ENCODE data around the gene KIF16B. TPM values are rescaled to one million over a fixed set of nuclear protein-coding genes. Genes with fewer than 3 reads are reported as not detected.

Gene KIF16B
- total and polyA plus RNA-seq, 2 of the 8 experiments (the other 6 are each of a cell fraction or from before 2014, with no cell fraction given): 3.0 to 9.2 TPM

GRCh38 chr20:16539280-16540021 lies 33.8 kb downstream of the KIF16B start (continued):
- TF ChIP-seq TAF7 (optimal IDR thresholded peaks at IDR 0.05; ENCODE audit: borderline replicate concordance, low read depth, low read length): no peak
- no peak for TF ChIP-seq GABPA (IDR thresholded peaks at IDR 0.05; ENCODE audit: borderline replicate concordance, insufficient read depth, low read length)
- TF ChIP-seq E2F6 (IDR thresholded peaks at IDR 0.05): no peak
- TF ChIP-seq BRCA1 (IDR thresholded peaks at IDR 0.05; ENCODE audit: low read depth, low read length): no peak

Measured in H1 (cell line).